GM19328 (cell line): ENCODE data around the gene QPRT.
"Not testable (repeated sequence)": the region's sequence is repeated elsewhere in the genome, so short reads cannot be mapped to it uniquely, and the experiment has no call there.

ENCODE experiments used
- ATAC-seq: cut with Tn5 transposase; IDR thresholded peaks from one replicate; pipeline ENCODE4 v1.9.1; 2021; ENCODE audit warnings: mild to moderate bottlenecking, moderate library complexity; ENCODE audit not compliant: unreplicated experiment

QPRT gene

DNA sequence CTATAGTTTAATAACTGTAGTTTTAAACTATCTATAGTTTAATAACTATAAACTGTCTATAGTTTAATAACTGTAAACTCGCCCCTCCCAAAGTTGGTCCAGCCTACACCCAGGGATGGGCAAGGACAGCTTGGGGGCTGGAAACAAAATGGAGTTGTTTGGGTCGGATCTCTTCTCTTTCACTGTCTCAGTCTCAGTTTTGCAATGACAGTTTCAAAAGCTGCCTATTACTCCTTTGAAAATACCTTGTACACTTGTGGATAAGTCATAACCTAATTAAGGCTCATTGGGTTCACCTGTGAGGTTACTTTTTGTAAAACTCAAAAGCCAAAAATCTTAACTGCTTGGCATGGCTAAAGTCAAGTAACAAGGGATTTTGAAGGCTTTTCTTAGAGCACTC, 35.4 kb downstream of the QPRT start:
- ATAC-seq: no peak

DNA sequence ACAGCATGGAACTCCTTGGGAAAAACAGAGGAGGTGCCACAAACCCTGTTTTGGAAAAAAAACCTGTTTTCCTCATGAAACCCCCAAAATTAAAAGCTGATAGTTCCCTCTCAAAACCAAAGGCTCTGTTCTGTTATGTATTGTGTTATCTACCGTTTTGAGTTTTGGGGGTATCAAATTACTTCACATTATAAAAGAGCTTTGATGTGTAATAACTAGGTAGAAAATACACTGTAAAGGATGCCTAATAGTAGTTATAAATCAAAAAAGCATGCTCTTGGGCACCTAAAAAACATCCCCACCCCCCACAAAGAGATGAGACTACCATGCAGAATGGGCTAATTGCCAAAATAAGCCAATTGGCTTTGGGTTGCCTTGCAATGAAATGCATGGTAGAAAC, 36.0 kb downstream of the QPRT start:
- no peak for ATAC-seq

DNA sequence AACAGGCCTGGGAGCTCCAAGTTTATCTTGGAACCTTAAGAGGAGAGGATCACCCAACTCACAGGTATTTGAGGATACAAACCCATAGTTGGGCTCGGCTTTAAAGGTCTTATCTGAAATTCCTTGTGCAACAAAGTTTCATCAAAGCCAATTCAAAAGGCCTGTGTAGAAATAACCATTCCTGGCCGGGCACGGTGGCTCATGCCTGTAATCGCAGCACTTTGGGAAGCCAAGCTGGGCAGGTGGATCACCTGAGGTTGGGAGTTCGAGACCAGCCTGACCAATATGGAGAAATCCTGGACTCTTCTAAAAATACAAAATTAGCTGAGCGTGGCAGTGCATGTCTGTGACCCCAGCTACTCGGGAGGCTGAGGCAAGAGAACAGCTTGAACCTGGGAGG, 38.1 kb downstream of the QPRT start:
- ATAC-seq: no peak

DNA sequence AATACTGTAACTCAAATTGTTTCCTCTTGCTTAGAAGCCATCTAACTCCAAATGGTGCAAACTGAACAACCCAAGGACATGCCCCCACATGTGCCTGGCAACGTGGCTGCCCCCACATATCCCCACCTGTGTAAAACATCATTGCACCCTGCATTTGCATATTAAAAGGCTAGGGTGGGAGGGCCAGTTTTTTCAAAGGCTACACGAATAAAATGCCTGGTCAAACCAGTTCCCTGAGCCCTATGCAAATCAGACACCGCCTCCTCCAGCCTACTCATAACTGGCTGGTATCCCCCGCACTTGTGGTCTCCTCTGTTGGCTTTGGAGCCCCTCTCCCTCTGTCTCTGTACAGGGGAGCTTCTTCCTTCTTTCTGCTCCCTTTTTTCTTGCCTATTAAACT, 40.1 kb downstream of the QPRT start:
- ATAC-seq: no peak

- ATAC-seq: no peak
These were observed 41.7 kb downstream of the QPRT start for GRCh38 chr16:29720703-29721102.

DNA sequence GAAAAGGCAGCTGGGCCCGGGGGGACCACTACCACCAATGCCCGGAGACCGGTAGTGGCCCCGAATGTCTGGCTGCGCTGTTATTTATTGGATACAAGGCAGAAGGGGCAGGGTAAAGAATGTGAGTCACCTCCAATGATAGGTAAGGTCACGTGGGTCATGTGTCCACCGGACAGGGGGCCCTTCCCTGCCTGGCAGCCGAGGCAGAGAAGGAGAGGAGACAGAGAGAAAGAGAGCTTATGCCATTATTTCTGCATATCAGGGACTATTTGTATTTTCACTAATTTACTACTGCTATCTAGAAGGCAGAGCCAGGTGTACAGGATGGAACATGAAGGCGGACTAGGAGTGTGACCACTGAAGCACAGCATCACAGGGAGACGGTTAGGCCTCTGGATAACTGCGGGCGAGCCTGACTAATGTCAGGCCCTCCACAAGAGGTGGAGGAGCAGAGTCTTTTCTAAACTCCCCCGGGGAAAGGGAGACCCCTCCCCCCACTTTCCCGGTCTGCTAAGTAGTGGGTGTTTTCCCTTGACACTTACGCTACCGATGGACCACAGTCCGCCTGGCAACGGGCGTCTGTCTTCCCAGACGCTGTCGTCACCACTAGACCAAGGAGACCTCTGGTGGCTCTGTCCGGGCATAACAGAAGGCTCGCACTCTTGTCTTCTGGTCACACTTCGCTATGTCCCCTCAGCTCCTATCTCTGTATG, 42.3 kb downstream of the QPRT start:
- not testable (repeated sequence) for ATAC-seq

- no peak for ATAC-seq
These were observed 47.9 kb downstream of the QPRT start for GRCh38 chr16:29726845-29727377.

DNA sequence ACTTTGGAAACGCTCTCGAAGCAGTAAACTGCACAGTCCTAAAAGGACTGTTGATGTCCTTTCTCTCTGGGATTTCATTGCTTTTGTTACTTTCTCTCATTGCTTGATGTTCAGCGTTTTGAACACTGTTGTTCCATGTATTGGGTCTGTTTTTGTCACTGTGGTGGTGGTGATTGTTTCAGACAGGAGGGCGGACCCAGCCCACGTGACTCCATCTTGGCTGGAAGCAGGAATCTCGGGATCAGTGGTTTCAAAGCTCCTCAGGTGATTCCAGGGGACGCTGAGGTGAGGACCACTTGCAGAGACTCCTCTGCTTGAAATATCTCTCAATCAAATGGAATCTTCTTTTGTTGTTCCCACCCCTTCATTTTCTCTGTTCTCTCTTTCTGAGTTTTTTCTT, 48.5 kb downstream of the QPRT start:
- no peak for ATAC-seq

- ATAC-seq: no peak
These were observed 50.1 kb downstream of the QPRT start for GRCh38 chr16:29729116-29729521.

DNA sequence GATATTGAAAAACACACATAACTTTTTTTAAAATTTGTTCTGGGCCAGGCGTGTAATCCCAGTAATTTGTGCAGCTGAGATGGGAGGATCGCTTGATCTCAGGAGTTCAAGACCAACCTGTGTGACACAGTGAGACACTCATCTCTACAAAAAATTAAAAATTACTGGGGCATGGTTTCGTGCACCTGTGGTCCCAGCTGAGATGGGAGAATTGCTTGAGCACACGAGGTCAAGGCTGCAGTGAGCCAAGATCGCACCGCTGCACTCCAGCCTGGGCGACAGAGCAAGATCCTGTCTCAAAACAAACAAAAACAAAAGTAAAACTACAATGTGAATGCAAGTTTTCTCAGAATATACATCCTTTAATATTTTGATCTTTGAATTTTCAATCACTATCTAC, 51.7 kb downstream of the QPRT start:
- no peak for ATAC-seq

GRCh38 chr16:29731768-29732601, 53.0 kb downstream of the QPRT start:
- ATAC-seq: not testable (repeated sequence)

DNA sequence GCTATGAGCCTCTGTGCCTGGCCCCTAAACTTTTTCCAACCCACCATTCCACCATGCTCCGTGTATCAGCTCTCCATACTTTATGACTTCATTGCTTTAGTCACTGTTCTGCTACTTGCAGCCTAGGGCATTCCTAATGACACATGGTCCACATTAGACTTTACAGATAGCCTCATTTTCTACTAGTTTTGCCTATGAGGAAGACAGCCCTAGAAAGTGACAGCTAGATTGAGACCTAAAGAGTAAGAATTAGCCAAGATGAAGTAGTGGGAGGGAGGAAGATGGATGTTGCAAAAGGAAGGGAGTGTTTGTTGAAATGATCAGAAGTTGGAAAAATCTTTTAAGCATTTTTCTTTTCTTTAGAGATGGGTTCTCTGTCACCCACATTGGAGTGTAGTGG, 55.8 kb downstream of the QPRT start:
- ATAC-seq: no peak

DNA sequence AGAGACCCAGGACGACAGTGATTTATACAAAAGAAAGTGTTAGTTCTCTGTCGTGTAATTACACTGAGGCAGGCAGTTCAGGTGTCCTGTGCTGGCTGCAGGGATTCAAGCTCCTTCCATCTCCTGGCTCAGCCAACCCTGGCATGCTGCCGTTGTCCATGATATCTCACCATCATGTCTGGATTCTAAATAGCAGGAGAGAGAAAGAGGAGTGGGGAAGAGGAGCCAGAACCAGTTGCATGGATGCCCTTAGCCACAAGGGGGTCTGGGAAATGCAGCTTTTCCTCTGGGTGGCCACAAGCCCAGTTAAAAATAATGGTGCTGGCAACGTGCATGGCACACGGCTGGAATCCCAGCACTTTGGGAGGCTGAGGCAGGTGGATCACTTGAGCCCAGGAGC, 57.1 kb downstream of the QPRT start:
- no peak for ATAC-seq

DNA sequence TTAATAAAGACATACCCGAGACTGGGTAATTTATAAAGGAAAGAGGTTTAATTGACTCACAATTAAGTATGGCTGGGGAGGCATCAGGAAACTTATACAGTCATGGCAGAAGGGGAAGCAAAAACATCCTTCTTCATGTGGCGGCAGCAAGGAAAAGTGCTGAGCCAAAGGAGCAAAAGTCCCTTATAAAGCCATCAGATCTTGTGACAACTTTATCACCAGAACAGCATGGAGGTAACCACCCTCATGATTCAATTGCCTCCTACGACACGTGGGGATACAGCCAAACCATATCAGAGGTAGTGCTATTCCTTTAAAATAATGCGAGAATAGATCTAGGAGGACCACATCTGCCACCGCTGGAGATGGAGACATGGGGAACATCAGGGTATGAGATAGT, 57.8 kb downstream of the QPRT start:
- ATAC-seq: no peak

DNA sequence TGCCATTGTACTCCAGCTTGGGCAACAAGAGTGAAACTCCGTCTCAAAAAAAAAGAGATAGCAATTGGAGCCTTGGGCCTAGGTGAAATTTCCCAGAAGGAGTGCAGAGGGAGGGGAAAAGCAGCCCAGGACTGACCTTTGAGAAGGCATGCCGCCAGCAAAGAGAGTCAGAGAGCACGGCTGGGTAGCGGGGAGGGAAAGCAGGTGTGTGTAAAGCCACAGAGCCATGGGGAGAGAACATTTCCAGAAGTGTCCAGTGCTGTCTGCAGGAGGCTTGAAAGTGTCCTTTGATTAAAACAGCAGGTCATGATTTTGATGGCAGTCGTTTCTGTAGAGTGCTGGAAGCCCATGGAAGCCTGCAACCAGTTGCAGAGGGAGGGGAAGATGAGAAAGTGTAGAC, 58.7 kb downstream of the QPRT start:
- no peak for ATAC-seq

DNA sequence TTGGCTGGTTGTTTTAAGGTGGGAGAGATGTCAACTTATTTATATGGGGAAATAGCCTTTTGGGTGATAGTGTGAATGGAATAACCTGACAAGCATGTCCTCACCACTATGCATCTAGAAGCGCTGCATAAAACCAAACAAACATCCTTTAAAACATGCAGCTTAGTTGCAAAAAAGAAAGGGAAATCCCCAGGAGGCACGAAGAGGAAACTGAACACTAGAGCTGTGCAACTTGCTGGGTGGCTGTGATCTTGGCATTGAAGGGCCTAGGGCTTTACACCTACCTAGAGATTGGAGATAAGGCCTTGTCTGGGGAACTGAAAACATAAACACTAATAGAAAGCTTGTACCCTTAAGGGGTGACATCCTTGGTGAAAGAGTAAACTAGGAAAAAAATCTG, 59.5 kb downstream of the QPRT start:
- ATAC-seq: no peak

- ATAC-seq: not testable (repeated sequence)
These were observed 61.1 kb downstream of the QPRT start for GRCh38 chr16:29739927-29740629.

DNA sequence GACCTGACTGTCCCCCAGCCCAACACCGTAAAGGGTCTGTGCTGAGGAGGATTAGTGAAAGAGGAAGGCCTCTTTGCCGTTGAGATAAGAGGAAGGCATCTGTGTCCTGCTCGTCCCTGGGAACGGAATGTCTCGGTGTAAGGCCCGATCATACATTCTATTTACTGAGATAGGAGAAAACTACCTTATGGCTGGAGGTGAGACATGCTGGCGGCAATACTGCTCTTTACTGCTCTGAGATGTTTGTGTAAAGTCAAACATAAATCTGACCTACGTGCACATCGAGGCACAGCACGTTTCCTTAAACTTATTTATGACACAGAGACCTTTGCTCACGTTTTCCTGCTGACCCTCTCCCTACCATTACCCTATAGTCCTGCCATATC, 61.6 kb downstream of the QPRT start:
- not testable (repeated sequence) for ATAC-seq

- no peak for ATAC-seq
These were observed 63.8 kb downstream of the QPRT start for GRCh38 chr16:29742683-29743275.

GRCh38 chr16:29743475-29743826, 64.5 kb downstream of the QPRT start:
- no peak for ATAC-seq

- ATAC-seq: no peak
These were observed 65.0 kb downstream of the QPRT start for GRCh38 chr16:29743827-29744531.
